IPS-18a (cell line): ENCODE results near the gene TERT.

Source experiments
- H3K27ac ChIP-seq: one replicate; pipeline ENCODE4 v1.5.1; 2013; ENCODE audit warnings: low read length
- H3K27me3 ChIP-seq: one replicate; pipeline ENCODE4 v1.6.1; 2013; ENCODE audit warnings: mild to moderate bottlenecking, low read length; ENCODE audit not compliant: control insufficient read depth, insufficient read depth
- H3K36me3 ChIP-seq: one replicate; pipeline ENCODE4 v1.6.1; 2013; ENCODE audit warnings: low read depth, low read length; ENCODE audit not compliant: control insufficient read depth
- H3K4me1 ChIP-seq: one replicate; pipeline ENCODE4 v1.6.1; 2013; ENCODE audit warnings: low read depth, low read length; ENCODE audit not compliant: control insufficient read depth
- H3K4me3 ChIP-seq: one replicate; pipeline ENCODE4 v1.5.1; 2013; ENCODE audit warnings: low read length
- H3K9ac ChIP-seq: one replicate; pipeline ENCODE4 v1.6.1; 2013; ENCODE audit warnings: mild to moderate bottlenecking, low read length, moderate library complexity
- H3K9me3 ChIP-seq: one replicate; pipeline ENCODE4 v1.6.1; 2013; ENCODE audit warnings: low read depth, low read length; ENCODE audit not compliant: control insufficient read depth

The TERT gene

DNA sequence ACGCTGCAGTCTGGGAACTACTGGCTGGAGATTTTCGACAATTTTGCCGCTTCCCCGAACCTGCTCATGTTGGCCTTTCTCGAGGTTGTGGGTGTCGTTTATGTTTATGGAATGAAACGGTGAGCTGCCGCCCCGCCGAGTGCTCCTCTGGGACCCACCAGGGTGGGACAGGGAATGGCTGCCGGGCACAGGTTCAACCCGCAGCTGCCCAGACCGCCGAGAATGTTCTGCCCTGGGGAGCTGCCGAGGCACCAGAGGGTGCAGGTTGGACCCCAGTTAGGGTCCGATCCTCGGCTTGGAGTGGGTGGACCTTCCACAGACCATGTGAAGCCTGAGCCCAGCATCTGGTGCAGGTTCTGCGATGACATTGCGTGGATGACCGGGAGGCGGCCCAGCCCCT, 50.6 kb downstream of the TERT start:
- Histone ChIP-seq H3K9me3 (no peaks in the 10 kb centered on the region), H3K4me3 (no peak overlapping the region), H3K36me3 (no peaks in the 10 kb centered on the region), H3K9ac (no peak overlapping the region), H3K27me3 (no peaks in the 10 kb centered on the region), H3K4me1 (no peaks in the 10 kb centered on the region), H3K27ac (no peak overlapping the region)

DNA sequence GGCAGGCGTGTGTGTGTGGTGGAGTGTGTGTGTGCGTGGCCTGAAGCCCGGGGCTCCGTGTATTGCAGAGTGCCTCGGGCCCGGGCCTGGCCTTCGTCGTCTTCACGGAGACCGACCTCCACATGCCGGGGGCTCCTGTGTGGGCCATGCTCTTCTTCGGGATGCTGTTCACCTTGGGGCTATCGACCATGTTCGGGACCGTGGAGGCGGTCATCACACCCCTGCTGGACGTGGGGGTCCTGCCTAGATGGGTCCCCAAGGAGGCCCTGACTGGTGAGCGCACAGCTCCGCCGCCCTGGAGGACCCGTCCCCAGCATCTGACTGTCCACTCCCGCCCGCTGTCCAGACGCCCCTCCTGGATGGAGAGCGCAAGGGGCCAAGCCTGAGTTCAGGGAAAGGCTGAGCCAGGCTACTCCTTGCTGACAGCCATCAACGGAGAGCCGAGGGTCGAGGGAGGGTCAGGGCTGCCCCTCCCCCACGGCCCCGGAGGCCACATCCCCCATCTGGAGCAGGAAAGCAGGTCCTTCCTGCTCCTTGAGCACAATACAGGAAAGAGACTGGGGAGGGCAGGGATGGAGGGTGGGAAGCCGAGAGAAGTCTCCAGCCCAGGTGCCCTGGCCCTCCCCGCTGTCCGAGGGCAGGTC, 51.3 kb downstream of the TERT start:
- Histone ChIP-seq H3K9ac (no peak overlapping the region), H3K27me3 (no peaks in the 10 kb centered on the region), H3K4me3 (no peak overlapping the region), H3K4me1 (no peaks in the 10 kb centered on the region), H3K36me3 (no peaks in the 10 kb centered on the region), H3K9me3 (no peaks in the 10 kb centered on the region), H3K27ac (no peak overlapping the region)

DNA sequence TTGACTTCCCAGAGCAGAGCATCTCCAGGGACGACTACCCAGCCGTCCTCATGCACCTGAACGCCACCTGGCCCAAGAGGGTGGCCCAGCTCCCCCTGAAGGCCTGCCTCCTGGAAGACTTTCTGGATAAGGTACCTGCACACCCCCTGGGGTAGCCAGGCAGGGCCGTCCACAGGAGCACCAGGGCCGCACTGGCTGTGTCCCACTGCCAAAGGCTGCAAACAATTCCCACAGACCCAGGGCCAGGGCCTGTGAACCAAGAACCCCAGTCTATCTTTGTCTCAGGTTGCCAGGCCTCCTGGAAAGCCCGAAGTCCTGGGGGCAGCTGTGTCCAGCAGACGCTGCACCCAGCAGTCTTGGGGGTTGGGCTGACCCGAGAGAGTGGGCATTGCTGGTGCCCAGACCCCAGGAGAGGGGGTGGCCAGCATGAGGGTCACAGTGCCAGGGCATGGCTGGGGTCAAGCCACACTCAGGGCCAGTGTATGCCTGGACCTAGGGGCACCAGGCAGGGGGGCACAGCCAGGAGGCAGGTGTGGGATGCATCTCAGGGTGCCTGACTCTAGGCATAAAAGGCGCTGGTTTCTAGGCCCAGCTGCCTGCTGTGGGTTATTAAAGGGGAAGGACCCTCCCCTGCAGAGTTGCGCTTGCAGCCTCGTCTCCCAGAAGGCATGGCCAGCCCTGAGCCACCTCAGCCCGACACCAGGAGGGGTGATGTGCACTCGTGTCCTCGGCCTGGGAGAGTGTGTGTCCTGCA, 52.0 kb downstream of the TERT start:
- Histone ChIP-seq H3K4me3 (no peak overlapping the region), H3K9ac (no peak overlapping the region), H3K9me3 (no peaks in the 10 kb centered on the region), H3K4me1 (no peaks in the 10 kb centered on the region), H3K27me3 (no peaks in the 10 kb centered on the region), H3K27ac (no peak overlapping the region), H3K36me3 (no peaks in the 10 kb centered on the region)

DNA sequence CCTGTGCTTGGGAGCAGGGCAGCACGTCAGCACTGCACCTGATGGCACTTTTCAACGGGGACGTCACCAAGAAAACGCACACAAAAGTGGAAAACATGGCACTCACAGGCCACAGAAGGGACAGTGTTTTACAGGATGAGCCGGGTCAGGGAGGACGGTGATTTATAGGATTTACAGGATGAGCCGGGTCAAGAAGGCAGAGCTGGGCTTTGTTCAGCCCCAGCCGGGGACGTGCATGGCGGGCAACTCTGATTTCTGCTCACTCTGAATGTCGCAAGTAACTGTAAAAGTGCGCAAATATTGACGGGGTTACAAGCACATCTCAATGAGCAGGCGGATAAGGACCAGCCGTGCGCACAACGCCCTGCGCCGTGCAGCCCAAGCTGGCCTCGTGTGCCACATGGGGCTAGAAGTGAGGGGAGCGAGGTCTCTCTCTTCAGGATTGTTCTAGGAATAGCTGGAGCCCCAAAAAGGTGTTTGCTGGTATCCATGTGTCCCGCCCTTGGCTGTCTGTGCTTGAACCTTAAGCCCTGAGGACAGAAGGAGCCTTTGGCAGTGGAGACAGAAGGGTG, 53.3 kb downstream of the TERT start:
- Histone ChIP-seq H3K27ac (no peak overlapping the region), H3K9me3 (no peaks in the 10 kb centered on the region), H3K36me3 (no peaks in the 10 kb centered on the region), H3K27me3 (no peaks in the 10 kb centered on the region), H3K9ac (no peak overlapping the region), H3K4me1 (no peaks in the 10 kb centered on the region), H3K4me3 (no peak overlapping the region)

DNA sequence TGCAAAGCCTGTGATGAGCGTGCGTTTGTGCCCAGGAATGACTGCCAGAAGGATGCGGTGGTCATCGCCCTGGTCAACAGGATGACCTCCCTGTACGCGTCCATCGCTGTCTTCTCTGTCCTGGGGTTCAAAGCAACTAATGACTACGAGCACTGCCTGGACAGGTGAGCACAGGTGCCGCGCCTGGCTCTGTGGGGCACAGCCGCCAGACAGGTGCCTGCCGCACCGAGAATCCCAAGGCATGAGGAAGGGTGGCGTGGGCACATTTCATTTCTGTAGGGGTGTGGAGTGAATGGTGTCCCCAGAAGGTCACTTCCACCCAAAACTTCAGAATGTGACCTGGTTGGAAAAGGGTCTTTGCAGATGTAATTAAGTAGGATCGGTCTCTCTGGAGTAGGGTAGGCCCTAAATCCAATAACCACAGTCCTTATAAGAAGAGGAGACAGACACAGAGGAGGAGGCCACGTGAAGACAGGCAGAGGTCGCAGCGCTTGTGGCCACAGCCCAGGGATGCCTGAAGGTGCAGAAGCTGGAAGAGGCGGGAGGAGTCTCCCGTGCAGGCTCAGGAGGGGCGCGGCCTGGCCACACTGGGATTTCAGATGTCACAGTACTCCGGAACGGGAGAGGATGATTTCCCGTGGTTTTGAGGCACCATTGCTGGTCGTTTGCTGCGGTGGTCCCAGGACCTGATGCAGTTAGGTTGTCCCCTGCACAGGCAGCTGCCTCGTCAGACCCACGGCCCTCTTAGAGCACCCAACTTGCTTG, 54.2 kb downstream of the TERT start:
- no peaks in the 10 kb centered on the region for H3K9me3 ChIP-seq
- H3K9ac ChIP-seq = no peak overlapping the region
- no peaks in the 10 kb centered on the region for H3K36me3 ChIP-seq
- no peak overlapping the region for H3K4me3 ChIP-seq
- H3K27ac ChIP-seq = no peak overlapping the region
- no peaks in the 10 kb centered on the region for H3K4me1 ChIP-seq
- no peaks in the 10 kb centered on the region for H3K27me3 ChIP-seq

DNA sequence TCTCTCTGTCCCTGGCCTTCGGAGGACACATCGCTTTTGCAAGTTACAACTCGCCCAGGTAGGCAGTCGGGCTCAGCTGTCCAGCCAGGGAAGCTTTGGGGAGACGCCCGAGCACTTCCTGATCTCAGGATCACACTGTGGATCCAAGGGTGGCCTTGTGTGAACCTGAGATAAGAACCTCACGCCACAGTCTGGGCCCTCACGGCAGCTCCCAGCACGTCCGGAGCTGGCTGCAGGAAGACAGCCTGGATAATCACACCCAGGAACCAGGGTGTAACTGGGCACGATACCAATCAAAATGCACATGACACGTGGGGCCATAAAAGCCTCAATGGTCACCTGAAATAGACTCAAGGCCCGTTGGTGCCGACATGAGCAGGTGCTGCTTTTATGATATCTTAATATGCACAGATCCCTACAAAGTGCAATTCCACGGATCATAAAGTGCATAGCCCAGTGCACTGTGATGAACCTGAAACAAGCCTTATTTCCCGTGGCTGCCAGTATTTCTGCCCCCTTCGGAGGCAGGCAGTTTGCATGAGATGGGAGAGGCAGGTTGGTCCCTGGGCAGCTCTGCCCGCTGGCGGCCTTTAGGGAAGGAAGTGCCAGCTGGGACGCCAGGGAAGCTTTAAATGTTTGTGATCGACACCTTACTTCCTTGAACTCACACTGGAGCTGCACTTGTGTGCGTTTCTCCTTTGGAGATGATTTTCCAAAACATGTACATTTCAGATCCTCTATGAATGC, 55.2 kb downstream of the TERT start:
- no peaks in the 10 kb centered on the region for H3K9me3 ChIP-seq
- H3K9ac ChIP-seq = no peak overlapping the region
- no peak overlapping the region for H3K27ac ChIP-seq
- H3K27me3 ChIP-seq = no peaks in the 10 kb centered on the region
- H3K4me3 ChIP-seq = no peak overlapping the region
- H3K4me1 ChIP-seq = no peaks in the 10 kb centered on the region
- H3K36me3 ChIP-seq = no peaks in the 10 kb centered on the region

DNA sequence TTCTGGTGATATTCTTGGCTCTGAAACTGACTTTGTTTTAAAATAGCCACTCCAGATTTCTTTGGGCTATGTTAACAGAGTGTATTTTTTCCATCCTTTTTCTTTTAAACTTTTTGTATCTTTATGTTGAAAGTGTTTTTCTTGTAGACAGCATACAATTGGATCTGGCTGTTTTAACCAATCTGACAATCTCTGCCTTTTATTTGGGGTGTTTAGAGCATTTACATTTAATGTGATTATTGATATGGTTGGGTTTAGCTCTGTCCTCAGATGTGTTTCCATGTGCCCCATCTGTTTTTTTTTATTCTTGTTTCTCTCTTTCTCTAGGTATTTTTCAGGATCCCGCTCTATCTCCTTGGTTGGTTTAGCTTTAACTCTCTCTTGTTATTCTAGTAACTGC, 59.0 kb downstream of the TERT start:
- H3K36me3 ChIP-seq = no peaks in the 10 kb centered on the region
- H3K9ac ChIP-seq = no peak overlapping the region
- H3K9me3 ChIP-seq = no peaks in the 10 kb centered on the region
- no peaks in the 10 kb centered on the region for H3K27me3 ChIP-seq
- no peak overlapping the region for H3K4me3 ChIP-seq
- H3K27ac ChIP-seq = no peak overlapping the region
- no peaks in the 10 kb centered on the region for H3K4me1 ChIP-seq

DNA sequence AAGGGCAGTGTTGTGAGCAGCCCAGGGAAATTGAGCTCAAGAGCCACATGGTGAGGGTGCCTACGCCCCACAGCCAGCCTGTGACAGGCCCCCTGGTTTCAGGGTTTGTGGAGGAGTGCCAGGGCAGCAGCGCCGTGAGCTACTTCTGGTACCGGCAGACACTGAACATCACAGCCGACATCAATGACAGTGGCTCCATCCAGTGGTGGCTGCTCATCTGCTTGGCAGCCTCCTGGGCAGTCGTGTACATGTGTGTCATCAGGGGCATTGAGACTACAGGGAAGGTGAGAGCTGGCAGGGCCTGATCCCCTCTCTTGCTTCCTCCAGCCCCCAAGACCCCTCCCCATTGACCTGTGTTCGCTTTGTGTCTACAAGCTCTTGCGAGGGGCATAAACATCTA, 59.5 kb downstream of the TERT start:
- Histone ChIP-seq H3K9me3 (no peaks in the 10 kb centered on the region), H3K27ac (no peak overlapping the region), H3K4me3 (no peak overlapping the region), H3K9ac (no peak overlapping the region), H3K4me1 (no peaks in the 10 kb centered on the region), H3K27me3 (no peaks in the 10 kb centered on the region), H3K36me3 (no peaks in the 10 kb centered on the region)

DNA sequence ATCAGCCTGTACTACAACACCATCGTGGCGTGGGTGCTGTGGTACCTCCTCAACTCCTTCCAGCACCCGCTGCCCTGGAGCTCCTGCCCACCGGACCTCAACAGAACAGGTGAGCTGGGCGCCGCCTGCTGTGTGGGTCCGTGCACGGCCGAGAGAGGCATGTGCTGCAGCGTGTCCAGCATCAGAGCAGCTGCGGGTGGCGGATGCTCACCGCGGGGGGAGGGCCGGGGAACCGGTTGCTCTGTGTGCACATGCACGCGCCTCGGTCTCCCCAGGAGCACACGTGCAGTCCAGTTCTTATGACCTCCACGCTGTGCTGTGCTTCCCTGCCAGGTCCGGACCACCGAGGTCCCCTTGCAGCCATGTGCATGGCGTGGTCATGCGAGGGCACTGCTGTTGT, 62.1 kb downstream of the TERT start:
- Histone ChIP-seq H3K4me3 (no peak overlapping the region), H3K27me3 (no peaks in the 10 kb centered on the region), H3K36me3 (no peaks in the 10 kb centered on the region), H3K27ac (no peak overlapping the region), H3K9me3 (no peaks in the 10 kb centered on the region), H3K9ac (no peak overlapping the region), H3K4me1 (no peaks in the 10 kb centered on the region)

DNA sequence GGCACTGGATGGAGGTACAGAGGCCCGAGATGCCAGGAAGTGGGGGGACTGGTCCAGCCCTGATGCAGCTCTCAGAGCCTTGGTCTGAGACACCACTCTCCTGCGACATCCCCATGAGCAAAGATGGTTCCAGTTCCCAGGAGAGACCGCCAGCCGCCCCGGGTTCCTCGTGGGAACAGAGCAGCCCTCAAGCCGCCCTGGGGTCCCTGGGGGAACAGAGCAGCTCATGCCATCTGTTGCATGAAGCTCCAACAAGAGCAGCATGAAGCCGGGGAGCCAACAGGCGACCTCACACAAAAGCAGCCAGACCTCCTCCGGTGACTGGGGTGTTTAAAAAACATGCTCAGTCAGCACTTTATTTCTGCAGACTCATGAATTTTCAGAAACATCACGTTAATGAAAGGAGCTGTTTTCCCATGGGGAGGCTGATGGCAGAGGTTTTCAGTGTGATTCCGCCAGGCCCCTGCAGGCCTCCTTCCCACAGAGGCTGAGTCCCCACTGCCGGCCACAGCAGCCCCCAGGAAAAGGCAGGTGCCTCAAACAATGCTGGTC, 63.4 kb downstream of the TERT start:
- H3K36me3 ChIP-seq = no peaks in the 10 kb centered on the region
- no peaks in the 10 kb centered on the region for H3K9me3 ChIP-seq
- H3K4me1 ChIP-seq = no peaks in the 10 kb centered on the region
- H3K27ac ChIP-seq = no peak overlapping the region
- H3K27me3 ChIP-seq = no peaks in the 10 kb centered on the region
- no peak overlapping the region for H3K9ac ChIP-seq
- H3K4me3 ChIP-seq = no peak overlapping the region

DNA sequence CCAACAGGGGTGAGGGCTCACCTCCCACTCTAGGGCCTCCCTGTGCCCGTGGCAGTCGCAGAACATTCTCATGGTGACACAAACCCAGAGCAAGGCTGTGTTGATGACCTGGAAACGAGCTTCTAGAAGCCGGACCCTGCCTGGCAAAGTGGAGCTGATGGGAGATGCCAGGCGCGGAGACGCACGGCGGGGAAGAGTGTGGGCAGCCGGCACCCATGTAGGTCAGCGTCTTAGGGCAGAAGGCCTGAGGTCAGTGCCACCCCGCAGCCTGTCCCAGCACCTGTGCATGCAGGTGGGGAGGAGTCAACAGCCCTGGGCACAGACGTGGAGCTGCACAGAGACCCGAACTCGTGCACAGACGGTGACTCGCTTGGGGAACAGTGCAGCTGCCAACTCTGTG, 64.3 kb downstream of the TERT start:
- Histone ChIP-seq H3K4me3 (no peak overlapping the region), H3K4me1 (no peaks in the 10 kb centered on the region), H3K27ac (no peak overlapping the region), H3K36me3 (no peaks in the 10 kb centered on the region), H3K9me3 (no peaks in the 10 kb centered on the region), H3K9ac (no peak overlapping the region), H3K27me3 (no peaks in the 10 kb centered on the region)
